ENCODE results near the gene FRMPD1.

The FRMPD1 gene

GRCh38 chr9:37635808-37636207 lies 14.9 kb upstream of the FRMPD1 start:
- TF ChIP-seq, protein P1, sequence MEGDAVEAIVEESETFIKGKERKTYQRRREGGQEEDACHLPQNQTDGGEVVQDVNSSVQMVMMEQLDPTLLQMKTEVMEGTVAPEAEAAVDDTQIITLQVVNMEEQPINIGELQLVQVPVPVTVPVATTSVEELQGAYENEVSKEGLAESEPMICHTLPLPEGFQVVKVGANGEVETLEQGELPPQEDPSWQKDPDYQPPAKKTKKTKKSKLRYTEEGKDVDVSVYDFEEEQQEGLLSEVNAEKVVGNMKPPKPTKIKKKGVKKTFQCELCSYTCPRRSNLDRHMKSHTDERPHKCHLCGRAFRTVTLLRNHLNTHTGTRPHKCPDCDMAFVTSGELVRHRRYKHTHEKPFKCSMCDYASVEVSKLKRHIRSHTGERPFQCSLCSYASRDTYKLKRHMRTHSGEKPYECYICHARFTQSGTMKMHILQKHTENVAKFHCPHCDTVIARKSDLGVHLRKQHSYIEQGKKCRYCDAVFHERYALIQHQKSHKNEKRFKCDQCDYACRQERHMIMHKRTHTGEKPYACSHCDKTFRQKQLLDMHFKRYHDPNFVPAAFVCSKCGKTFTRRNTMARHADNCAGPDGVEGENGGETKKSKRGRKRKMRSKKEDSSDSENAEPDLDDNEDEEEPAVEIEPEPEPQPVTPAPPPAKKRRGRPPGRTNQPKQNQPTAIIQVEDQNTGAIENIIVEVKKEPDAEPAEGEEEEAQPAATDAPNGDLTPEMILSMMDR (conservative IDR thresholded peaks at IDR 0.05; ENCODE audit: low read length): no peak
- no peak for TF ChIP-seq EZH2phosphoT487 (IDR thresholded peaks at IDR 0.05; ENCODE audit: borderline replicate concordance)
- Histone ChIP-seq H3K79me2 (ENCODE audit: insufficient read depth, low read length) (no peaks in the 10 kb centered on the region), H3K4me1 (ENCODE audit: insufficient read depth, low read length, poor library complexity, severe bottlenecking) (no peaks in the 10 kb centered on the region), H3K27me3 (ENCODE audit: insufficient read depth, low read length, poor library complexity, severe bottlenecking) (no peaks in the 10 kb centered on the region), H3K9me3 (ENCODE audit: insufficient read depth, low read depth, low read length) (no peaks in the 10 kb centered on the region), H4K20me1 (ENCODE audit: insufficient read depth, low read length, poor library complexity, severe bottlenecking) (no peaks in the 10 kb centered on the region), H3F3A (ENCODE audit: low read depth) (no peaks in the 10 kb centered on the region), H3K36me3 (ENCODE audit: insufficient read depth, low read length) (no peaks in the 10 kb centered on the region), H3K4me3 (ENCODE audit: low read length, poor library complexity, severe bottlenecking) (no peak overlapping the region), H2AFZ (ENCODE audit: low read length) (no peak overlapping the region), H3K4me2 (ENCODE audit: low read depth, low read length, poor library complexity, severe bottlenecking) (no peak overlapping the region), H3K9me2 (replicated peaks; ENCODE audit: low read depth, low read length) (no peaks in the 10 kb centered on the region), H3K9ac (ENCODE audit: low read depth, low read length, poor library complexity, severe bottlenecking) (no peak overlapping the region)

- Histone ChIP-seq H3K79me2 (ENCODE audit: insufficient read depth, low read length) (no peaks in the 10 kb centered on the region), H4K20me1 (ENCODE audit: insufficient read depth, low read length, poor library complexity, severe bottlenecking) (no peaks in the 10 kb centered on the region), H3K36me3 (ENCODE audit: insufficient read depth, low read length) (no peaks in the 10 kb centered on the region), H3K4me1 (ENCODE audit: insufficient read depth, low read length, poor library complexity, severe bottlenecking) (no peaks in the 10 kb centered on the region), H3K4me2 (ENCODE audit: low read depth, low read length, poor library complexity, severe bottlenecking) (no peak overlapping the region), H3F3A (ENCODE audit: low read depth) (no peaks in the 10 kb centered on the region), H3K4me3 (ENCODE audit: low read length, poor library complexity, severe bottlenecking) (no peak overlapping the region), H3K9ac (ENCODE audit: low read depth, low read length, poor library complexity, severe bottlenecking) (no peak overlapping the region), H2AFZ (ENCODE audit: low read length) (no peak overlapping the region), H3K27me3 (ENCODE audit: insufficient read depth, low read length, poor library complexity, severe bottlenecking) (peaks cover 9% of the 10 kb centered on the region), H3K9me2 (replicated peaks; ENCODE audit: low read depth, low read length) (no peaks in the 10 kb centered on the region), H3K9me3 (ENCODE audit: insufficient read depth, low read depth, low read length) (no peaks in the 10 kb centered on the region)
- TF ChIP-seq EZH2phosphoT487 (IDR thresholded peaks at IDR 0.05; ENCODE audit: borderline replicate concordance): no peak
Measured at GRCh38 chr9:37636511-37637448, 14.0 kb upstream of the FRMPD1 start.

DNA sequence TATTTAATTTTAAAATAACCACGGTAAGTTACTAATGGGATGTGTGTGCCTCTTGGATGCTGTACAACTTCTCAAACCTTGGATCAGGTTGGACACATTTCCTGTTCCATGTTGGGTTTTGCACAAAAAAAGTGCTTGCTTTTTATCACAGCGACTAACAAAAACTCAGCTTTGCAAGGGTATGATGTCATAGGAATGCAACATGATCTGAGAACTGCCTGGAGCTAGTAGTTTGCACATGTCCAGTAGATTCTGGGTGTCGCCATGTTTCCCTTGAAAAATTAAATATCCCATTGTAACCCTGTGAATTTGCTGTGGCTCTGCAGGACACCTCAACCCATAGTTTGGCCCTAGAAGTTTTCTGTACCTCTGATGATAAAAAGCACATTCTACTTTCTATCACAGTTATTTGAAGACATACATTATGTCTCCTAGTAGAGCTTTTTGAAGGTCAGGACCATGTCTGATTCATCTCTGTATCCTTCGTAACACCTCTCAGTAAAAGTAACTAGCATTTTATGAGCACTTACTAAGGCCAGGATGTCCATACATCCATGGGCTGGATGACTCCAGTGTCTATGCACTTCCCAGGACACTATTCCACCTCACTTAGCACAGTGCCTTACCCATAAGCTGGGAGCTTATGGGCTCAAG lies 11.5 kb upstream of the FRMPD1 start:
- Histone ChIP-seq H3K9me3 (ENCODE audit: insufficient read depth, low read depth, low read length) (no peaks in the 10 kb centered on the region), H3K79me2 (ENCODE audit: insufficient read depth, low read length) (no peaks in the 10 kb centered on the region), H2AFZ (ENCODE audit: low read length) (no peak overlapping the region), H4K20me1 (ENCODE audit: insufficient read depth, low read length, poor library complexity, severe bottlenecking) (no peaks in the 10 kb centered on the region), H3K9me2 (replicated peaks; ENCODE audit: low read depth, low read length) (no peaks in the 10 kb centered on the region), H3F3A (ENCODE audit: low read depth) (no peaks in the 10 kb centered on the region), H3K9ac (ENCODE audit: low read depth, low read length, poor library complexity, severe bottlenecking) (no peak overlapping the region), H3K4me2 (ENCODE audit: low read depth, low read length, poor library complexity, severe bottlenecking) (no peak overlapping the region), H3K27me3 (ENCODE audit: insufficient read depth, low read length, poor library complexity, severe bottlenecking) (peaks cover 9% of the 10 kb centered on the region), H3K4me3 (ENCODE audit: low read length, poor library complexity, severe bottlenecking) (no peak overlapping the region), H3K4me1 (ENCODE audit: insufficient read depth, low read length, poor library complexity, severe bottlenecking) (no peaks in the 10 kb centered on the region), H3K36me3 (ENCODE audit: insufficient read depth, low read length) (no peaks in the 10 kb centered on the region)
- TF ChIP-seq, protein P1 (conservative IDR thresholded peaks at IDR 0.05; ENCODE audit: low read length): no peak
- no peak for TF ChIP-seq EZH2phosphoT487 (IDR thresholded peaks at IDR 0.05; ENCODE audit: borderline replicate concordance)
